GM10248 (cell line): ENCODE results near the gene ZNF333.

Source experiments
- CTCF ChIA-PET: fragments of 300-600 bp; sonication (Branson Sonifier 250); formaldehyde crosslinking; extraction: SDS; loops from one replicate; lab custom pipeline; 2021; ENCODE audit warnings: antibody characterized with exemption; lab: Yijun Ruan, JAX
- POLR2A ChIA-PET: fragments of 350-650 bp; sonication (Branson Sonifier 250); formaldehyde crosslinking; extraction: SDS; loops from one replicate; lab custom pipeline; 2020; ENCODE audit warnings: antibody characterized with exemption; lab: Yijun Ruan, JAX
- DNase-seq: peaks from one replicate; pipeline ENCODE4 v3.0.0; 2012; ENCODE audit errors: extremely low spot score
- CTCF ChIP-seq: IDR thresholded peaks from 2 replicates; pipeline ENCODE4 v1.5.1; 2012; ENCODE audit warnings: mild to moderate bottlenecking, low read depth; ENCODE audit errors: extremely low read depth, missing control alignments, control extremely low read depth

Gene ZNF333

GRCh38 chr19:14659874-14660489 lies 29.9 kb upstream of the ZNF333 start:
- ChIA-PET CTCF (interaction anchor here (0.9 kb wide), 1 partner anchor 87 kb away, joined by 3 read pairs; the partner anchor contains the start of gene NDUFB7), POLR2A (no interaction called here)
- DNase-seq, result no peak
- no peak for TF ChIP-seq CTCF

- CTCF ChIA-PET, result no interaction called here
- DNase-seq, result no peak
- POLR2A ChIA-PET, result no interaction called here
- TF ChIP-seq CTCF, result no peak
Observed at GRCh38 chr19:14661372-14661924, 28.4 kb upstream of the ZNF333 start.

GRCh38 chr19:14669940-14670339 lies 19.9 kb upstream of the ZNF333 start:
- ChIA-PET POLR2A (no interaction called here), CTCF (interaction anchor here (1.5 to 9.2 kb wide), 3 partner anchors 17 to 97 kb away, joined by 3 to 96 read pairs (median 3); partner anchors contain the start of gene ZNF333)
- no peak for DNase-seq
- TF ChIP-seq CTCF, result no peak

GRCh38 chr19:14670408-14670807 lies 19.4 kb upstream of the ZNF333 start:
- no peak for DNase-seq
- no peak for TF ChIP-seq CTCF
- CTCF ChIA-PET, result interaction anchor here (1.5 to 9.2 kb wide), 2 partner anchors 17 to 98 kb away, joined by 3 to 96 read pairs; partner anchors contain the start of gene ZNF333
- POLR2A ChIA-PET, result no interaction called here

- ChIA-PET CTCF (interaction anchor here (1.0 to 9.2 kb wide), 8 partner anchors 8 to 116 kb away, joined by 3 to 96 read pairs (median 3); partner anchors contain the start of genes NDUFB7 and ZNF333), POLR2A (no interaction called here)
- no peak for DNase-seq
- no peak for TF ChIP-seq CTCF
Observed at GRCh38 chr19:14672188-14672872, 17.5 kb upstream of the ZNF333 start.

GRCh38 chr19:14673088-14673487 lies 16.8 kb upstream of the ZNF333 start:
- no peak for TF ChIP-seq CTCF
- POLR2A ChIA-PET, result no interaction called here
- CTCF ChIA-PET, result interaction anchor here (1.2 to 9.2 kb wide), 5 partner anchors 8 to 116 kb away, joined by 3 to 96 read pairs (median 3); partner anchors contain the start of gene ZNF333
- no peak for DNase-seq
